ENCODE results near the gene CPTP. TPM values are rescaled to one million over a fixed set of nuclear protein-coding genes. Genes with fewer than 3 reads are reported as not detected.

Gene CPTP
- total RNA-seq, 1 donor from 2014 or later = 10.8 TPM

DNA sequence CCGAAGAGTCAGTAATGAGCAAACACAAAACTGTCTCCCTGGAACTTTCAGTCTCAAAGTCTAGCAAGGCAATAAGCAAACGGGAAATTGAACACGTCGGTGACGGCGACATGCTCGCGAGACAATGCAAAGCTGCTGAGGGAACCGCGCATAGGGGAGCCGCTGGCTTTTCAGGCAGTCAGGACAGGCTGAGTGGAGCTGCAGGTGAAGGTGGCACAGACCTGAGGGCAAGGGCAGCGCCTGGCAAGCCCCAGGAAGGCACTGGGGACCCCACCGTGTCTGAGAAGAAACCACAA, 5.0 kb upstream of the CPTP start:
- FAIRE-seq (no peak), DNase-seq (ENCODE audit: low read depth) (no peak)
- H3K27me3 ChIP-seq (ENCODE audit: control insufficient read depth, insufficient read depth, low read length) = no peaks in the 10 kb centered on the region
- peaks cover 20% of the 10 kb centered on the region for H3K36me3 ChIP-seq (ENCODE audit: control insufficient read depth, insufficient read depth, low read length)
- TF ChIP-seq, protein P1, sequence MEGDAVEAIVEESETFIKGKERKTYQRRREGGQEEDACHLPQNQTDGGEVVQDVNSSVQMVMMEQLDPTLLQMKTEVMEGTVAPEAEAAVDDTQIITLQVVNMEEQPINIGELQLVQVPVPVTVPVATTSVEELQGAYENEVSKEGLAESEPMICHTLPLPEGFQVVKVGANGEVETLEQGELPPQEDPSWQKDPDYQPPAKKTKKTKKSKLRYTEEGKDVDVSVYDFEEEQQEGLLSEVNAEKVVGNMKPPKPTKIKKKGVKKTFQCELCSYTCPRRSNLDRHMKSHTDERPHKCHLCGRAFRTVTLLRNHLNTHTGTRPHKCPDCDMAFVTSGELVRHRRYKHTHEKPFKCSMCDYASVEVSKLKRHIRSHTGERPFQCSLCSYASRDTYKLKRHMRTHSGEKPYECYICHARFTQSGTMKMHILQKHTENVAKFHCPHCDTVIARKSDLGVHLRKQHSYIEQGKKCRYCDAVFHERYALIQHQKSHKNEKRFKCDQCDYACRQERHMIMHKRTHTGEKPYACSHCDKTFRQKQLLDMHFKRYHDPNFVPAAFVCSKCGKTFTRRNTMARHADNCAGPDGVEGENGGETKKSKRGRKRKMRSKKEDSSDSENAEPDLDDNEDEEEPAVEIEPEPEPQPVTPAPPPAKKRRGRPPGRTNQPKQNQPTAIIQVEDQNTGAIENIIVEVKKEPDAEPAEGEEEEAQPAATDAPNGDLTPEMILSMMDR (IDR thresholded peaks at IDR 0.05; ENCODE audit: insufficient read depth, low read length, severe bottlenecking) = no peak
- H3K4me3 ChIP-seq (ENCODE audit: low read depth, low read length) = no peak overlapping the region

DNA sequence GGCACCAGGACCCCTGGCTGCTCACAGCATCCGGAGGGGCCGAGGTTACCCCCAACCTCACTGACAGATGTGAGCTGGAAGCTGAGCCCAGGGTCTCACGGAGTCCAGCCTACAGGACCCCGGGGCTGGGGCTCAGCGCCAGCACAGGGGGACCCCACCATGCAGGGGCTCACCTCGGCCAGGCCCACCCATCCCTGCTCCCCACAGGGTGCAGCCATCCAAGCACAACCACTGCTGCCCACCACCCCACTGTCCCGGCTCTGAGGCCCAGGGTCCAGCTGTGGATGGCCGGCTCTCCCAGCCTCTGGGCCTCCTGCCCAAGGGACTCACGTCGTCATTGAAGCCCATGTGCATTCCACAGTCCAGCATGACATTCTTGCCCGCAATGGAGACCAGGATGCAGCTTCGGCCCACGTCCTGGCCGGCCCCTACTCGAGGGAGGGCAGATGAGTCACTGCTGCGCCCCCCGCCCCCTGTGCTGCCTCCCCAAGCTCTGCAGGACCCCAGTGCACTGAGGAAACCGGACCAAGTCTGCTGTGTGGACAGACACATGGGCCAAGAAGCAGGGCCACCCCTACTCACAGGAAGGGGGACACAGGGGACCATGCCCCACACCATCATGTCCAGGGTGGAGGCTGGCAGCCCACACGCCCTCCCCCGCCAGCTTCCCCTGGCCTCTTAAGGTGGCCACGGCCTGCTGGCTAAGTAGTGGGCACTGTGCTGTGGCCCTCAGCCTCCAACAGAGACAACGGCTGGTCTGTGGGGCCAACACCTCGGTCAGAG, 3.7 kb upstream of the CPTP start:
- TF ChIP-seq, protein P1 (IDR thresholded peaks at IDR 0.05; ENCODE audit: insufficient read depth, low read length, severe bottlenecking) = no peak
- Histone ChIP-seq H3K4me3 (ENCODE audit: low read depth, low read length) (no peak overlapping the region), H3K27me3 (ENCODE audit: control insufficient read depth, insufficient read depth, low read length) (no peaks in the 10 kb centered on the region), H3K36me3 (ENCODE audit: control insufficient read depth, insufficient read depth, low read length) (peaks cover 18% of the 10 kb centered on the region)
- no peak for FAIRE-seq
- no peak for DNase-seq (ENCODE audit: low read depth)

DNA sequence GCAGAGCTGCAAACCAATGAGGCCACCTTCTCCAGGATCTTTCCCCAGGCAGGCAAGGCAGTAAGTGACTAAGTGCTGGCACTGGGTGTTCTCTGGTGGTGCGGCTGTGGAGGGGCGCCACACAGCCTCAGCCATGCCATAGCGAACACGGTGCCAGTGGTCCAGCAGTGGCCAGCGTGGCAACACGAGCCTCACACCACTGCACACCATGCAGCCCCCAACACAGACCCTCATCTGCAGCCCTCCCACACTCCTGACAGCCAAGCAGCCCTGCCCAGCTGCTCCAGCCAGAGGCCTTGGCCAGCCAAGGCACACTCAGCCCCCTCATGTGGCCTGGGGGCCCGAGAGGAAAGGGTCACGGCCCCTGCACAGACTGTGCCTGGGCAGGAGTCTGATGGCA, 3.1 kb upstream of the CPTP start:
- peaks cover 19% of the 10 kb centered on the region for H3K36me3 ChIP-seq (ENCODE audit: control insufficient read depth, insufficient read depth, low read length)
- H3K27me3 ChIP-seq (ENCODE audit: control insufficient read depth, insufficient read depth, low read length) = no peaks in the 10 kb centered on the region
- DNase-seq (ENCODE audit: low read depth) (no peak), FAIRE-seq (no peak)
- H3K4me3 ChIP-seq (ENCODE audit: low read depth, low read length) = no peak overlapping the region
- TF ChIP-seq, protein P1 (IDR thresholded peaks at IDR 0.05; ENCODE audit: insufficient read depth, low read length, severe bottlenecking) = no peak

DNA sequence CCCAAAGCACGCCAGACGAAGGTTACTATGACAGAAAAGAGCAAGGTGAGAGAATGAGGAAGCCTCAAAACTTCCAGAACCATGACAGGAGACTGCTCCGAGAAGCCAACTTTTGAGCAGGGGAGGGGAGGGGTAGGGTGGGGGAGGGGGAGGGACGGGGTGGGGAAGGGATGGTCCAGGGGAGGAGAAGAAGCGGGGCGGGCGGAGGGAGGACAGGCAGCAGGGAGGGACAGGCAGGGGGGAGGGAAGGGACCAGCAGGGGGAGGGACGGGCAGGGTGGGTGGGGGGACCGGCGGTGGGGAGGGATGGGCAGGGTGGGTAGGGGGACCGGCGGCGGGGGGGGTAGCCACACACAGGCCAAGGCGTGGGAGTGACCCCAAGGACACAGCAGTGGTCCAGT, 2.2 kb upstream of the CPTP start:
- TF ChIP-seq, protein P1 (IDR thresholded peaks at IDR 0.05; ENCODE audit: insufficient read depth, low read length, severe bottlenecking) = no peak
- DNase-seq (ENCODE audit: low read depth) (no peak), FAIRE-seq (no peak)
- Histone ChIP-seq H3K27me3 (ENCODE audit: control insufficient read depth, insufficient read depth, low read length) (no peaks in the 10 kb centered on the region), H3K4me3 (ENCODE audit: low read depth, low read length) (no peak overlapping the region), H3K36me3 (ENCODE audit: control insufficient read depth, insufficient read depth, low read length) (peaks cover 21% of the 10 kb centered on the region)

DNA sequence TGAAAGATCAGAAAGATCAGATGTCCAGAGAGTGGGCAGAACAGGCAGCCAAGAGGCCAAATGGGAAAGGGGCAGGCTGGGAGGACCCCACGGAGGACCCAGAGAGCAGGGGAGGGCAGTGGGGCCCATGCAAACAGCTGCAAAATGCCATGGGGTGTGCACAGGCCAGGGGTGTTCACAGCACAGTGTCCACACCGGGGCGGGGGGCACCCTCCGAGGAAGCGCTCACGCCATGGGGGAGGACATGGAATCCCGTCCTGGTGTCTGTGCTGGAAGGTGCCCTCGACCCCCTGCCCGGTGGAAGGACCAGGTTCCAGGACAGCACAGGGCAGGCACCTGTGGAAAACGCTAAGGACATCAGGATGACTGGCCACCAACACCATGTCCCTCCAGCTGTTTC, 1.6 kb upstream of the CPTP start:
- DNase-seq (ENCODE audit: low read depth) = no peak
- no peak overlapping the region for H3K4me3 ChIP-seq (ENCODE audit: low read depth, low read length)
- H3K27me3 ChIP-seq (ENCODE audit: control insufficient read depth, insufficient read depth, low read length) = no peaks in the 10 kb centered on the region
- TF ChIP-seq, protein P1 (IDR thresholded peaks at IDR 0.05; ENCODE audit: insufficient read depth, low read length, severe bottlenecking) = no peak
- H3K36me3 ChIP-seq (ENCODE audit: control insufficient read depth, insufficient read depth, low read length) = peaks cover 23% of the 10 kb centered on the region
- no peak for FAIRE-seq

DNA sequence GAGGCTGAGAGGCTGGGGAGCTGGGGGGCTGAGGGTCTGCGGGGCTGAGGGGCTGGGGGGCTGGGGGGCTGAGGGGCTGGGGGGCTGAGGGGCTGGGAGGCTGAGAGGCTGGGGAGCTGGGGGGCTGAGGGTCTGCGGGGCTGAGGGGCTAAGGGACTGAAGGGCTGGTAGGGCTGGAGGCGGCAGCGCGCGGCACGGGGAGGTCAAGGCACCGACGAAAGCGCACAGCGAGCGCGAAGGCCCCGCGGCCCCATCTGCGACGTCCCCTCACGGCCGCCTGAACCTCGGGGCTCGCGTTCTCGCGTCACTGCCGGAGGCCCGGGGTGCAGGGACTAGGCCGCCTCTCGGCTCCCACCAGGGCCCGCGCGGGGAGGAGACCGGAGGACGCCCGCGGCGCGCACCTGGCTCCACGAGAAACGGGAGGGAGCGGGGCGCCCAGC, 498 bp upstream of the CPTP start:
- TF ChIP-seq, protein P1 (IDR thresholded peaks at IDR 0.05; ENCODE audit: insufficient read depth, low read length, severe bottlenecking) = no peak
- Histone ChIP-seq H3K4me3 (ENCODE audit: low read depth, low read length) (peak overlapping the region; percentile 99), H3K36me3 (ENCODE audit: control insufficient read depth, insufficient read depth, low read length) (peaks cover 25% of the 10 kb centered on the region), H3K27me3 (ENCODE audit: control insufficient read depth, insufficient read depth, low read length) (no peaks in the 10 kb centered on the region)
- FAIRE-seq = no peak
- no peak for DNase-seq (ENCODE audit: low read depth)

Measured in bronchial epithelial cell (primary cell).